Kasumi-1 (cell line): Measurements from ENCODE around the gene EVC.

Experiments
- DNase-seq, 2 experiments: peaks; one replicate each; lab custom pipeline; 2025; lab: John Stamatoyannopoulos, UW

EVC gene

GRCh38 chr4:5710961-5711478 lies at the start of gene EVC:
EVC (plus strand) TSS chr4:5711201; CDS start chr4:5711381, 180 bp downstream.
- peak; percentile 72 to 77 for DNase-seq

DNA sequence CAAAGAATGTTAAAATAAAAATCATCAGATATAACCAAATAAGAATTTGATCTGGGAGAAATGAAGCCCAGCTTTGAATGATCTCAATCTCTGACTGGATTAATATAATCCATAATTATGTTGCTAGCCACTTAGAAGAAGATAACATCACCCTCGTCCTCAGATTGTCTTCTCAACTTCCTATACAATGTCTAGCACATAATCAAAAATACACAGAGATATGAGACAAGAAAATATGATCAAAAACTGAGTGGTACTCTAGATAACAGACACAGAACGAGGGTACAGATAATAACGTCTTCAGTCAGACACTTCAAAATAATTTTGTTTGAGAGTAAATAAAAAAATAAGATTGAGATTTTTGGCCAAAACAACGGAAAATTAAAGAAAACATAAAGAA lies 49.8 kb upstream of the EVC start:
- no peak for DNase-seq

DNA sequence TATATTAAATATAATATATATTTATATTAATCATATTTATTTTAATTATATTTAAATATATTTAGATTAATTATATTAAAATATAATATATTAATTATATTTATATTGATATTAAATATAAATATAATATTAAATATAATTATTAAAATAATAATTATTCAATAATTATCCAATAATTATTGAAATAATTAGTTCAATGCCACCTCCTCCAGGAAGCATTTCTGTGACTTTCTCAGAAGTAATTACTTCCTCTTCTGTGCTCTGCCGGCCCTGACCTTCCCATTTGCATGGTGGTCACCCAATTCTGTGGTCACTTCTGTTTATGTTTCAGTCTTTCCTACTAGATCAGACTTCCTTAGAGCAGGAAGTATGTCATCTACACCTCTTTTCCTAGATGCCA lies 48.4 kb upstream of the EVC start:
- no peak for DNase-seq

DNA sequence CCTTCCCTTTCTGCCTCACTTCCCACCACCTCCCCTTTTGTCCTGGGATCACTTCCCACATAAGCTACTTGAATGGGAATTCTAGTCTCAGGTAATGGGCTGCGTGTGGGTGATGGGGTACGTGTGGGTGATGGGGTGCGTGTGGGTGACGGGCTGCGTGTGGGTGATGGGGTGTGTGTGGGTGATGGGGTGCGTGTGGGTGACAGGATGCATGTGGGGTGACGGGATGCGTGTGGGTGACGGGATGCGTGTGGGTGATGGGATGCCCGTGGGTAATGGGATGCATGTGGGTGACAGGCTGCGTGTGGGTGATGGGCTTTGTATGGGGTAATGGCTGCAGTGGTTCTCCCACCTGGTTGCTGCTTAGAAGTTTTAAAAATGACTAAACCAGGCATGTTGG lies 46.2 kb upstream of the EVC start:
- no peak for DNase-seq

DNA sequence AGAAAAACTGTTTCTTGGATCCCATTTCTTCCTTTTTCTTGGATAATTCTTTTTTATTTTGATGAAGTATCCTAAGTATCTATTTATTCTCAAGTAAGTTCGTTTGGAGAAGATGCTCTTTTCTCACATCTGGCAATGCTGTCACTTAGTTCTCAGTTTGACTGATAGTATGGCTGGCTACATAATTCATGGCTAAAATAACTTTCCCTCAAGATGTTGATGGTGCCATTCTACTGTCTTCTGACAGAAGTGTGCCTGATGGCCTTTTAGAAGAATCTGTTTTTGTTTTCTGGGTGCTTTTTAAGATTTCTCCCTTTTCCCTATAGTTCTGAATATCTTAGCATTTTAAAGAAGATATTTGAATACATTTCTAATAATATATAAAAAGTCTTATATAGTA lies 44.3 kb upstream of the EVC start:
- no peak for DNase-seq

- no peak for DNase-seq
Measured at GRCh38 chr4:5676763-5677162, 34.2 kb upstream of the EVC start.

DNA sequence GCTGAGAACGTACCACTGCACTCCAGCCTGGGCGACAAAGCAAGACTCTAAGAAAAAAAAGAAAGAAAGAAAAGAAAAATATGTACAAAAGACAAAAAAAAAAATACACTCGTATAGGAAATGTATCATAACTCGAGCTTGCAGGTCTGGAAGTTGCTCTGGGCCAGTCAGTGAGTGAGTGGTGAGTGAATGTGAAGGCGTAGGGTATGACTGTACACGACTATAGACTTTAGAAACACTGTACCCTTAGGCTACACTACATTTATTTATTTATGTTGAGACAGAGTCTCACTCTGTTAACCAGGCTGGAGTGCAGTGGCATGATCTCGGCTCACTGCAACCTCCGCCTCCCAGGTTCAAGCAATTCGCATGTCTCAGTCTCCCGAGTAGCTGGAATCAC lies 32.0 kb upstream of the EVC start:
- DNase-seq, result no peak

- no peak for DNase-seq
Measured at GRCh38 chr4:5683566-5683965, 27.4 kb upstream of the EVC start.

GRCh38 chr4:5685296-5685695 lies 25.7 kb upstream of the EVC start:
- DNase-seq, result no peak

- no peak for DNase-seq
Measured at GRCh38 chr4:5686338-5686737, 24.7 kb upstream of the EVC start.

GRCh38 chr4:5689065-5689464 lies 21.9 kb upstream of the EVC start:
- DNase-seq, result no peak

DNA sequence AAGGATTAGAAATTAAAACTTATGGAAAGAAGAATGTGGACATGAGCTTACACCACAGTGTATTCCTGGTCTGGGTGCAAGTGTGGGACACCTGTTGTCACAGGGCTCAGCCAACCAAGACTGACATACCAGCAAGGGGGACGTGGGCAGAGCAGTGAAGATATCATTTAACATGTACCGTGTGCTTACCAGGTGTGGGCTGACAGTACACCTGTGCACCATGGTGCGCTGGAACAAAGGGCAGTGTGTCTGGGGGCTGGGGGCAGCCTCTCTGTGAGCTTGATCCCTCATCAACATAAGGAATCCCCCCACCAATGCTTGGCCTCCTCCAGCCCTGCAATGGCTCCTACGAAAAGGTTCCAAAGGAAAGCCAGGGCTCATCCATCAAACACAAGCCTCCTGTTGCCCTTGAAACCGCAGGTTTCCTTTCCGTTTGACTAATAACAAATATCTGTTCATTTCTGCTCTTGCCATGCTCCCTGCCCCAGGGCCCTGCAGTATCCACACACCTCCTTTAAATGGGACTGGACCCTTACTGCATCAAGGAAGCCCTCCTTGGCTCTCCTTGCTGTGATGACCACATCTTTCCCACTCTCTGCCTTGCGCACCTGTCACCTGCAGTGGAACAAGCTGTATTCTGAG lies 19.4 kb upstream of the EVC start:
- DNase-seq, result no peak

DNA sequence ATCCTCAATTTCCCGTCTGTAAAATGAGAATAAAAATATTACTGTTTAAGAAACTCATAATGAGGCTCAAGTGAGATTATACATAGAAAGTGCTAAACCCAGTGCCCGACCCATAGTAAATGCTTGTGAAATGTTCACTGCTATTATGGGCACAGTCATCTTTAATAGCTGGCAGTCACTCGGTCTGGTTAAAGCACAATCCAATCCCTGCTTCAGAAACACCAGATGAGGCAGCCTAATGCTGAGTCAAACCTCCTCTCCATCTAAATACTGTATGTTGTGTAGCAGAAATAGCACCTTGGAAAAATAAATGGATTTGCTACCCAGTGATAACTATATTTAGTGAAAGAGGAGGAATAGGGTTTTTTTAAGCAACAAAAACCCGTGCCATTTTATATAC lies 17.1 kb upstream of the EVC start:
- no peak for DNase-seq

DNA sequence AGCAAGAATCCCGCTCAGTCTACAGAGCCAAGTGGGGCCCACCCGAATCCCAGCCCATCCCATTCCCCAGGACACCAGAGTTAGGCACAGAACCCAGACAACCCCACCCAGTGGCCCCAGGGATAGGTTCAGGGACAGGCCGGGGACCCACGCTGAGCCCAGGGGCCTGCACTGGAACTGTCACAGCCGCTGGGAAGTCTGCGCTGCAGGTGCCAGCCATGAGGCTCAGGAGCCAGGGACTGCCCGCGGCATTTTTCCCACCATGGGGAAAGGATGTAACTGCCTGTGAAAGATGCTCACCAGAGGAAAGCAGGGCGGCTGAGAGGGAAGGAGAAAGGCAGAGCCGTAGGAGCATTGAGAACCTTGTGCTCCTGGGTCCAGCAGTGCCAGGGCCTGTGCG lies 14.7 kb upstream of the EVC start:
- no peak for DNase-seq

GRCh38 chr4:5700459-5700858 lies 10.5 kb upstream of the EVC start:
- DNase-seq, result no peak

- DNase-seq, result no peak
Measured at GRCh38 chr4:5701971-5702370, 9.0 kb upstream of the EVC start.

DNA sequence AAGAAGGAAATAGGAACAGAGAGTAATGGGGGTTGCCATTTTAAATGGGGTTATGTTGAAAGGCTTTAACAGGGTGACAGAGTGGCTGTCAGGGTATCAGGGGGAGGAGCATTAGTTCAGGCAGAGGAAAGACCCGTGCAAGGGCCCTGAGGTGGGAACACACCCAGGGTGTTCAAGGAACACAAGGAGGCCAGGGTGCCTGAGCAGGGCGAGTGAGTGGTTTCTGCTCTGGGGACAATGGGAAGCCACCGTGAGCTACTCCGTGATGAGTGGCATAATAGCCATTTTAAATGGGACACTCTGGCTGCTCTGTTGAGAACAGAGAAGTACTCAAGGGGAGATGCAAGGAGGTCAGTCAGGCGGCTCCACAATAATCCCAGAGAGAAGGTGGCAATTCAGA lies 7.2 kb upstream of the EVC start:
- no peak for DNase-seq

DNA sequence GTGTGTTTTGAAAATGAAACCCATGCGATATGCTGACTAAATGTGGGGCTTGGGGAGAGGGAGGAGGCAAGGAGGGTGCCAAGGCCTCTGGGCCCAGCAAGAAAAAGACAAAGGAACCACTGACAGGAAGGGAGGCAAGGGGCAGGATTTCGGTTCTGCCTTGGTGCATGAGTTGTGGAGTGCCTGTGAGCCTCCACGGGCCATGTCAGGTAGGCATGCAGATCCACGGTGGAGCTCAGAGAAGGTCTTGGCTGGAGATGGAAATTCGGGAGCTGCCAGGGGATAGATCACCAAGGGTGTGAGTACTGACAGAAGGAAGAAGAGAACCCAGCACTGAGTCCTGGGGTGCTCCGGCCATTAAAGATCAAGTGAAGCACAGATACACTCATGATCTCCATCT lies 6.7 kb upstream of the EVC start:
- no peak for DNase-seq

DNA sequence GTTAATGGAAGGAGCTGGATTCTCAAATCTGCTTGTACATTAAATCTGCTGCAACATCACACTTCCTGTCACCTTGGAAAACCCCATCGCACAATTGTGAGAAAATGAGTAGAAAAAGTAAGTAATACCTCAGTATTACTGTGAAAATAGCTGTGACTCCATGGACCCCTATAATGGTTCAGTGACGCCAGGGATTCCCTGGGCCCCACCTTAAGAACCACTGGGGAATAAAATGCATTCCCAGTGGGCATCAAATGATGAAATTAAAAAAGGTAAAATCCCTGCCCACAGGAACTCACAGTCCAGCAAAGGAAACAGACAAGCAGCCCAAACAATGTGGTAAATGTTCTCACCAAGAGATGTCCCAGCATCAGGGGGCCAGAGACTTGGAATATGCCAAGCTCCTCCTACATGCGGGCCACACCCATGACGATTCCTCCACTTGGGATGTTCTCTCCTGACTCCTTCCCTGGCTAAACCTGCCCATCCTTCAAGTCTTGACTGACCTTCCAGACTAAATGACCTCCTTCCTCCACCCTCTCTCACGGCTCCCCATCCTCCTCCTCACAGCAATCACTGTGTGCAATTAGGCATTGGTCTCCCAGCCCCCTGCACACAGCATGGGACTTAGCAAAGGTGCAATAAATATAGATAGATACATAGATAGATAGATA lies 5.2 kb upstream of the EVC start:
- no peak for DNase-seq

- peak; percentile 72 to 75 for DNase-seq
Measured at GRCh38 chr4:5706486-5707290, 4.3 kb upstream of the EVC start.

- no peak for DNase-seq
Measured at GRCh38 chr4:5707366-5707765, 3.6 kb upstream of the EVC start.

GRCh38 chr4:5707778-5708448 lies 3.1 kb upstream of the EVC start:
- DNase-seq, result peak; percentile 12 to 16
